Smooth muscle cell (in vitro differentiated cells): ENCODE results near the gene TGM2. TPM values are rescaled to one million over a fixed set of nuclear protein-coding genes. Genes with fewer than 3 reads are reported as not detected.

Experiments
- DNase-seq: peaks from one replicate; lab custom pipeline; 2025; ENCODE audit not compliant: unreplicated experiment; lab: John Stamatoyannopoulos, UW
- H2AFZ ChIP-seq: fragments of 200-600 bp; sonication (generic); 2 replicates; pipeline ENCODE4 v1.6.0; 2016; ENCODE audit warnings: antibody characterized with exemption, low read depth, mild to moderate bottlenecking
- H3F3A ChIP-seq: fragments of 200-600 bp; sonication (generic); 2 replicates; pipeline ENCODE4 v1.6.0; 2017; ENCODE audit warnings: antibody characterized with exemption, low read depth
- H3K27ac ChIP-seq: fragments of 200-600 bp; sonication (generic); 2 replicates; pipeline ENCODE4 v1.5.1; 2016; ENCODE audit warnings: low read depth, mild to moderate bottlenecking
- H3K27me3 ChIP-seq: fragments of 200-600 bp; sonication (generic); 2 replicates; pipeline ENCODE4 v1.6.1; 2016; ENCODE audit warnings: low read depth, mild to moderate bottlenecking
- H3K36me3 ChIP-seq: fragments of 200-600 bp; sonication (generic); 2 replicates; pipeline ENCODE4 v1.5.1; 2016; ENCODE audit warnings: low read depth
- H3K4me1 ChIP-seq: fragments of 200-600 bp; sonication (generic); 2 replicates; pipeline ENCODE4 v1.5.1; 2016; ENCODE audit warnings: low read depth
- H3K4me2 ChIP-seq: fragments of 200-600 bp; sonication (generic); 2 replicates; pipeline ENCODE4 v1.6.0; 2016; ENCODE audit warnings: mild to moderate bottlenecking
- H3K4me3 ChIP-seq: fragments of 200-600 bp; sonication (generic); 2 replicates; pipeline ENCODE4 v1.5.1; 2016; ENCODE audit warnings: mild to moderate bottlenecking
- H3K79me2 ChIP-seq: fragments of 200-600 bp; sonication (generic); 2 replicates; pipeline ENCODE4 v1.6.0; 2016; ENCODE audit warnings: low read depth, mild to moderate bottlenecking
- H3K9ac ChIP-seq: fragments of 200-600 bp; sonication (generic); 2 replicates; pipeline ENCODE4 v1.6.0; 2016; ENCODE audit warnings: low read depth
- H3K9me3 ChIP-seq: fragments of 200-600 bp; sonication (generic); replicated peaks from 2 replicates; pipeline ENCODE4 v1.5.1; 2016; ENCODE audit warnings: low read depth
- H4K20me1 ChIP-seq: fragments of 200-600 bp; sonication (generic); 2 replicates; pipeline ENCODE4 v1.6.0; 2016; ENCODE audit warnings: low read depth
- WGBS: methylation state at CpG from one replicate; pipeline ENCODE4 v1.1.7; 2016; ENCODE audit warnings: low lambda C conversion rate; 5-methylcytosine and 5-hydroxymethylcytosine counted together
- polyA plus RNA-seq: library from polyadenylated mRNA; unstranded; fragments of >200 nt; fragmentation: Nextera tagmentation; extraction: Ambion mirVana; gene quantifications from 2 replicates; pipeline ENCODE4 v1.2.1, GENCODE V29; 2016
- total RNA-seq: library from RNA; depleted of rRNA; stranded (reverse); fragments of >200 nt; gene quantifications from 2 replicates; pipeline ENCODE4 v1.2.3, GENCODE V29; 2014
- TF ChIP-seq, protein P1 (sequence below): fragments of 200-600 bp; sonication (generic); IDR thresholded peaks from 2 replicates; pipeline ENCODE4 v1.5.1; 2017; ENCODE audit warnings: borderline replicate concordance, mild to moderate bottlenecking, antibody characterized with exemption; ENCODE audit not compliant: insufficient read depth, poor library complexity, severe bottlenecking

Gene TGM2
- total and polyA plus RNA-seq, 2 experiments from 2014 or later = 41.7 to 72.0 TPM

DNA sequence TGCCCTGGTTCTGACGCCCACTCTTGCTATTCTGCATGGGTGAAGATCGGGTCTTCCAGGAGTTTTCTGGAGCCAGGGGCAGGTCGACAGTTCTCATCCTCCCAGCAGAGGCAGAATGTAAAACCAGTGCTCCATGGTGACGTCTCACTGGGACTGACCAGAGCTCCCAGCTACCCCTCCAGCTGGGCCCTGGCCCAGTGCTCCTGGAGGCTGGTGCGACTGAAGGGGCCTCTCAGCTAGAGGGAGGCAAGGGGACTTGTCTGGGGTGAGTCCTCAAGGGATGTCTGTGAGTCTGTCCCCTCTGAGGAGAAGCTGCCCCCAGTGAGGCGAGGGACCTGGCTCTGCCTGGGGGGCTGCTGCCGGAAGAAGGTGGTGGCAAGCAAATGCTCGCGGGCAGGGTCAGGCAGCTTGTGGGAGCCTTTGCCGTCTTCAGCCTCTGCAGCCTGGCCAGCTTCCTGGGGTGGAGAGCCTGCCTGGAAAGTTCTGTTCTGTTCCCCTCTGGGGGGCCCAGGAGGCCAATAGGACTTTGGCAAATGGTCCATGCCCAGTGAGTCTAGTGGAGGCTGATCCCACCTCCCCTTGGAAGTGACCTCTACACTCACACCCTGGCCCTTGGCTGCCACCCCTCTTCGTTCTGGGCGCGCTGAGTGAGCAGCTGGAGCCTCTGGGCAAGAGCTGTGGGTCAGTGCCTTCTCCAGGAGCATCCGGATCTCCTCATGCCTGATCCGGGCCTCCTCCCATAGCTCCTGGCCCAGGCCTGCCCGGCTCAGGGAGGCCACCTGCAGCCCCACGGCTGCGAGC lies 47.9 kb upstream of the TGM2 start:
- TF ChIP-seq, protein P1, sequence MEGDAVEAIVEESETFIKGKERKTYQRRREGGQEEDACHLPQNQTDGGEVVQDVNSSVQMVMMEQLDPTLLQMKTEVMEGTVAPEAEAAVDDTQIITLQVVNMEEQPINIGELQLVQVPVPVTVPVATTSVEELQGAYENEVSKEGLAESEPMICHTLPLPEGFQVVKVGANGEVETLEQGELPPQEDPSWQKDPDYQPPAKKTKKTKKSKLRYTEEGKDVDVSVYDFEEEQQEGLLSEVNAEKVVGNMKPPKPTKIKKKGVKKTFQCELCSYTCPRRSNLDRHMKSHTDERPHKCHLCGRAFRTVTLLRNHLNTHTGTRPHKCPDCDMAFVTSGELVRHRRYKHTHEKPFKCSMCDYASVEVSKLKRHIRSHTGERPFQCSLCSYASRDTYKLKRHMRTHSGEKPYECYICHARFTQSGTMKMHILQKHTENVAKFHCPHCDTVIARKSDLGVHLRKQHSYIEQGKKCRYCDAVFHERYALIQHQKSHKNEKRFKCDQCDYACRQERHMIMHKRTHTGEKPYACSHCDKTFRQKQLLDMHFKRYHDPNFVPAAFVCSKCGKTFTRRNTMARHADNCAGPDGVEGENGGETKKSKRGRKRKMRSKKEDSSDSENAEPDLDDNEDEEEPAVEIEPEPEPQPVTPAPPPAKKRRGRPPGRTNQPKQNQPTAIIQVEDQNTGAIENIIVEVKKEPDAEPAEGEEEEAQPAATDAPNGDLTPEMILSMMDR = no peak
- Histone ChIP-seq H2AFZ (no peak overlapping the region), H3F3A (peaks cover 4% of the 10 kb centered on the region), H3K9ac (no peak overlapping the region), H3K27me3 (no peaks in the 10 kb centered on the region), H3K27ac (no peak overlapping the region), H3K36me3 (no peaks in the 10 kb centered on the region), H3K79me2 (no peaks in the 10 kb centered on the region), H3K4me2 (no peak overlapping the region), H3K4me1 (peaks cover 2% of the 10 kb centered on the region), H3K9me3 (no peaks in the 10 kb centered on the region), H3K4me3 (no peak overlapping the region), H4K20me1 (no peaks in the 10 kb centered on the region)
- WGBS = 91% methylated on average over 18 of the region's 18 CpGs
- DNase-seq = no peak

DNA sequence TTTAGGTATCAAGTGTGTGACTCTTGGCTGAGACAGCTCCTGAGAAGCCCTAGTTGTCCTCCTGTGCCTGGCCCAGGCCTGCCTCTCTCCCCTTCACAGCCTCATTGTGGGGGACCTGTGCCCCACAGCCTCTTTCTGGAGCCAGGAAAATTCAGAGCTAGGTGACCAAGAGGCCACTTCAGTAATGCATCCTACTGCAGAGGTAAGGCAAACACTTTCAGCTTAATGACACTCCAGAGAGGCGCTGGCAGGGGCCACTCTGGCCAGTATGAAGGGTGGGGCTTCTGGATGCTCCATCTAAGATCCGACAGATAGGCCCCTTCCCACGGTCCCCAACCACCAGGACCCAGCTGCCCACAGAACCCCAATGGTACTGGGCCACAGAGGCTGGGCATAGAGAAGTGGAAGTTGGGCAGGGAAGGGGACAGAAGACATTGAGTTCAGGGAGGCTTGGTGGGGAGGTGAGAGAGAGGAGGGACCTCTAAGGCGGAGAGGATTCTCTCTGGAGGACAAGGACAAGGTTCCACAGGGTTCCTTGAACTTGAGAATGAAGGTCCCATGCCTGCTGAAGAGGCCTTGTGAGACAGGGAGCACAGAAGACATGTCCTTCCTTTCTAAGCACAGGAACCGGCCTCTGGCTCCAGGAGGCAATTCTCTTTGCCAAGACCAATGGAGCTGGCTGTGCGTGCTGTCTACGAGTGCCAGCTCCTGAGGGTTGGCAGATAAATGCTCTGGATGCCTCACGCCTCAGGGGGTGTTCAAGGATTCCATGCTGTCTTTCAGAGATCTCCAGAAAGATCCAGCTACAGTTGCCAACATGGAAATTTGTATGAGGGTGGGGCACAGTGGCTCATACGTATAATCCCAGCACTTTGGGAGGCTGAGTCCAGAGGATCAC lies 46.4 kb upstream of the TGM2 start:
- Histone ChIP-seq H3K9me3 (no peaks in the 10 kb centered on the region), H4K20me1 (no peaks in the 10 kb centered on the region), H3K4me1 (no peaks in the 10 kb centered on the region), H3F3A (no peaks in the 10 kb centered on the region), H3K4me3 (no peak overlapping the region), H3K79me2 (no peaks in the 10 kb centered on the region), H2AFZ (no peak overlapping the region), H3K36me3 (no peaks in the 10 kb centered on the region), H3K27me3 (no peaks in the 10 kb centered on the region), H3K27ac (no peak overlapping the region), H3K9ac (no peak overlapping the region), H3K4me2 (no peak overlapping the region)
- no peak for DNase-seq
- TF ChIP-seq, protein P1 = no peak
- WGBS = 92% methylated on average over 9 of the region's 9 CpGs

DNA sequence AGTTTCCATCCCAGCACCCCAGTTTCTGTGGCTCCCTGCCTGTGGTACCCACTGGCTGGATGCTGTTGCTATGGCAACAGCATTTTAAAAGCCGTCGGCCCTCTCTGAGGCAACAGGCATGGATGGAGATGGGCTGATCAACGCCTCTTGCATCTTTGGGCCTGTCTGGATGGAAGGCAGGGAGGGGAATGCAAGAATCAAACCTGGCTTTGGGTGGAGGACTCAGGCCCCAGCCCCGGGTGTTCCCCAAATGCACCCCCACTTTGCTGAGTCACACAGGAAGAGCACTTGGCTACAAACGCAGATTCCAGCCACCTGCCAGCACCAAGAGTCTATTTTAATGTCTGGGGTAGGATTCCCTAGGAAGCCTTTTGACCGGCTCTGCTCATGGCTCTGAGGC lies 45.7 kb upstream of the TGM2 start:
- no peaks in the 10 kb centered on the region for H3K4me1 ChIP-seq
- H3K9me3 ChIP-seq = no peaks in the 10 kb centered on the region
- no peak overlapping the region for H3K4me3 ChIP-seq
- WGBS = 80% methylated on average over 6 of the region's 6 CpGs
- no peak overlapping the region for H3K9ac ChIP-seq
- no peaks in the 10 kb centered on the region for H3K27me3 ChIP-seq
- H3F3A ChIP-seq = no peaks in the 10 kb centered on the region
- no peak overlapping the region for H3K4me2 ChIP-seq
- no peak overlapping the region for H2AFZ ChIP-seq
- no peak overlapping the region for H3K27ac ChIP-seq
- H3K79me2 ChIP-seq = no peaks in the 10 kb centered on the region
- no peaks in the 10 kb centered on the region for H3K36me3 ChIP-seq
- DNase-seq = no peak
- H4K20me1 ChIP-seq = no peaks in the 10 kb centered on the region
- TF ChIP-seq, protein P1 = no peak
